ENCODE results near the gene PSG1.
A peak's percentile ranks its signal among the peaks of the same experiment; 100 is the strongest.
"Not testable (repeated sequence)": the region's sequence is repeated elsewhere in the genome, so short reads cannot be mapped to it uniquely, and the experiment has no call there.

Gene PSG1

GRCh38 chr19:42879613-42880012 lies at the start of gene PSG1:
TSS of gene PSG1 (minus strand) at chr19:42879713. CDS start at chr19:42879581, 132 bp downstream.
- DNase-seq (ENCODE audit: low spot score): no peak

DNA sequence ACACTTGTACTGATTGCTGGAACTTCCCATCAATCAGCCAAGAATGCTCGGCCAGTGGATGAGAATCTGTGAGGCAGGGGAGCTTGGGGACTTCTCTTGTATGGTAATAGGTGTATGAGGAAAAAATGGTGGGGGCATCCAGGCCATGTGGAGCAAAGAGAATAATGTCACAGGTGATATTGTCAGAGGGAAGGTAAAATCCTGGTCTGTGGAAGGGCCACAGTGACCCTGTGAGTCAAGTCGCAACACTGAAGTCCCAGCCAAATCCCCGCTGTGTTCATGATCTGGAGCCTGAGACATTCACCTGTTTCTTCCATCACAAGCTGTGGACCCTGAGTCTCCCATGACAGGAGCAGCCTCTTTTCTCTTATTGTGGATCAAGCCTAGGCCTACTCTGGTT lies 49.4 kb upstream of the PSG1 start:
- no peak for DNase-seq (ENCODE audit: low spot score)

GRCh38 chr19:42926781-42927180 lies 47.3 kb upstream of the PSG1 start:
- no peak for DNase-seq (ENCODE audit: low spot score)

DNA sequence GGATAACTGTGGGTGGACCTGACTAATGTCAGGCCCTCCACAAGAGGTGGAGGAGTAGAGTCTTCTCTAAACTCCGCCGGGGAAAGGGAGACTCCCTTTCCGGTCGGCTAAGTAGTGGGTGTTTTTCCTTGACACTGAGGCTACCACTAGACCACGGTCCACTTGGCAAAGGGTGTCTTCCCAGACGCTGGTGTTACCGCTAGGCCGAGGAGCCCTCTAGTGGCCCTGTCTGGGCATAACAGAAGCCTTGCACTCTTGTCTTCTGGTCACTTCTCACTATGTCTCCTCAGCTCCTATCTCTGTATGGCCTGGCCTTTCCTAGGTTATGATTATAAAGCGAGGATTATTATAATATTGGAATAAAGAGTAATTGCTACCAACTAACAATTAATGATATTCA lies 43.6 kb upstream of the PSG1 start:
- DNase-seq (ENCODE audit: low spot score): peak; percentile 7

DNA sequence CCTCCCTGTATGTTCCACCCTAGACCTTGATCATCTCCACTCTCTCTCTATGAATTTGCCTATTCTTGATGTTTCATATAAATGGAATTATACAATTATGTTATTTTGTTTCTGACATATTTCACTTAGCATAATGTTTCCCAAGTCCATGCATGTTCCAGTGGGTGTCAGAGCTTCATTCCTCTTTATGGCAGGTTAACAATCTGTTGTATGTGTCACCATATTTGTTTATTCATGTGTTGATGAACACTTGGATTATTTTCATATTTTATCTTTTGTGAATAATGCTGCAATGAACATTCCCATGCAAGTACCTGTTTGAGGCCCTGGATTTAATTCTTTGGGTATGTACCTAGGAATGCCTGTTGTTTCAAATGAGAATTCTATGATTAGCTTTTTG lies 41.5 kb upstream of the PSG1 start:
- not testable (repeated sequence) for DNase-seq (ENCODE audit: low spot score)

GRCh38 chr19:42919757-42920079 lies 40.2 kb upstream of the PSG1 start:
- no peak for DNase-seq (ENCODE audit: low spot score)

- peak; percentile 14 for DNase-seq (ENCODE audit: low spot score)
Measured at GRCh38 chr19:42919070-42919756, 39.7 kb upstream of the PSG1 start.

- DNase-seq (ENCODE audit: low spot score): not testable (repeated sequence)
Measured at GRCh38 chr19:42918377-42919069, 39.0 kb upstream of the PSG1 start.

DNA sequence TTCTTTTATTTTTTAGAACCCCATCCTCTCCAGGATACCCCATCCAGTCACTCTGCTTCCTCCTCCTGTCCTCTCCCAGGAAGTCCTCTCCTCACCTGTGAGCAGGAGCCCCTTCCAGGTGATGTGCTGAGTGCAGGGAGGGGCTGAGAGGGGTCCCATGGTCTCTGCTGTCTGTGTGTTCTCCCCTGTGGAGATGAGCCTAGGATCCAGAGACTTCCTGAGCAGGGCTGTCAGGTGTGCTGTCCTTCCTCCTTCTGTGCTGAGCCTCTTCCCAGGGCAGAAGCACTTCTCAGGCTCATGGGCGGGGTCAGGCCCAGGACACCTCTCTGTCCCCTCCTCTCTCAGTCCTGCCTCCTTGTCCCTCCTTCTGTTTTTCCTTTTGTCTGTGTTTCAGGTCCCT lies 38.1 kb upstream of the PSG1 start, which contains the start of gene PSG6:
PSG6 (minus strand) TSS at position 261 of the 400 bp plus-strand sequence; CDS start at position 159, 102 bp downstream.
- not testable (repeated sequence) for DNase-seq (ENCODE audit: low spot score)

GRCh38 chr19:42916931-42917330 lies 37.4 kb upstream of the PSG1 start:
- not testable (repeated sequence) for DNase-seq (ENCODE audit: low spot score)

DNA sequence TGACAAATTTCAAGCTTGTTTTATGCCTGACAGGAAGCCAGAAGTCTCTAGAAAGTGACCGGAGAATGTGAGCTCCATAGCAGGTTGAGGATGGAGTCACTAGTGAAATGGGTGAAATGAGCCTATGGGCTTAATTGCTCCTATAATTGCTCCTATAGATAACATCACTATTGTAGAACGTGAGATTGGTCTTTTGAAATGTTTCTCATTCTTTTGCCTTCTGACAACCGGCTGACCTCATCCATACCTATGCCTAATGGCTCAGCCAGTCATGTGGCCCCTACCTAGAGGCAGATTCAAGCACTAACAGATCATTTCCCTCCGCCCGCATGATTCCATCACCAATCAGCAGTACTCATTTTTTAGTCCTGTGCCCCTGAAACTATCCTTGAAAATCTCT lies 34.0 kb upstream of the PSG1 start:
- not testable (repeated sequence) for DNase-seq (ENCODE audit: low spot score)

DNA sequence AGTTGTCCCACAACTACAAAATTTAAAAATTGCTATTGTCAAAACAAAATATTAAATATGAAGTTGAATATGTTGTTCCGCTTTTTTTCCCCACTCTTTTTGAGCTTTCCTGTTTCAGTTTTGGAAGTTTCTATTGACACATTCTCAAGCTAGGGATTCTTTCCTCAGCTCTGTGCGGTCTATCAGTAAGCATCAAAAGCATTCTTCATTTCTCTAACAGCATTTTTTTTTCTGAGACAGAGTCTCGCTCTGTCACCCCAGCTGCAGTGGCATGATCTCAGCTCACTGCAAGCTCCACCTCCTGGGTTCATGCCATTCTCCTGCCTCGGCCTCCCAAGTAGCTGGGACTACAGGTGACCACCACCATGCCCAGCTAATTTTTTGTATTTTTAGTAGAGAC lies 33.4 kb upstream of the PSG1 start:
- not testable (repeated sequence) for DNase-seq (ENCODE audit: low spot score)

DNA sequence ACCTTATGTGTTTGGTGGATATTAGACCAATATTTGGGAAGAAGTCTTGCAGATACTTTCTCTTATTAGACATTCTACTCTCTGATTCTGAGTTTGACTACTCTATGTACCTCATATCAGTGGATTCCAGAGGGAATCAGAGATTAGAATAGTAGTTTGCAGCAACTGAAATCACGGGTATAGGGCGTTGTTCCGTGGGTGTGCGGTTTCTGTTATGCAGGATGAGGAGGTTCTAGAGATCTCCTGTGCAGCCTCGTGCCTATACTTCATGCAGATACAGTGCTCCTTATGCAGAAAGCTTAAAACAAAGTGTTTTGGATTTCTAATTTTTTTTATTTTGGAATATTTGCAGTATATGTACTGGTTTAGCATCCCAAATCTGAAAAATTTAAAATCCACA lies 32.2 kb upstream of the PSG1 start:
- DNase-seq (ENCODE audit: low spot score): not testable (repeated sequence)

- DNase-seq (ENCODE audit: low spot score): not testable (repeated sequence)
Measured at GRCh38 chr19:42906162-42906561, 26.6 kb upstream of the PSG1 start.

GRCh38 chr19:42900561-42900960 lies 21.0 kb upstream of the PSG1 start:
- not testable (repeated sequence) for DNase-seq (ENCODE audit: low spot score)

GRCh38 chr19:42899674-42900073 lies 20.2 kb upstream of the PSG1 start:
- DNase-seq (ENCODE audit: low spot score): not testable (repeated sequence)

DNA sequence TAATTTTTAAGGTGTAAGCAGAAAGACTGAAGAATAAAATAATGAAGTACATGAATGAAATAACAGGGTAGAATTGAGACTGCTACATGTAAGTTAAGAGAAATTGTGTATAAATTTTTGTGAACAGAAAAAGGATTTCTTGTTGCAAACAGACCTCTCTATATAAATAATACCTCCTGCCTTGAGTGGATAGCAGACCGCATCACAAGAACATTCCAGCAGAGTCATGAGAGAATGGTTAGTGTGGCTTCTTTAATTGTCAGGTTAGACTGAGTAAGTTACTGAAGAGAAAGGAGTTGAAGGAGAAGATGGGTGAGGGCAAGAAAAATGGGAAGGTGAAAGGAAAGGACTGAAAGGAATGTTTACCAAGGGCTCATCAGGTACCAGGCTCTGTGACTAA lies 19.6 kb upstream of the PSG1 start:
- DNase-seq (ENCODE audit: low spot score): not testable (repeated sequence)

DNA sequence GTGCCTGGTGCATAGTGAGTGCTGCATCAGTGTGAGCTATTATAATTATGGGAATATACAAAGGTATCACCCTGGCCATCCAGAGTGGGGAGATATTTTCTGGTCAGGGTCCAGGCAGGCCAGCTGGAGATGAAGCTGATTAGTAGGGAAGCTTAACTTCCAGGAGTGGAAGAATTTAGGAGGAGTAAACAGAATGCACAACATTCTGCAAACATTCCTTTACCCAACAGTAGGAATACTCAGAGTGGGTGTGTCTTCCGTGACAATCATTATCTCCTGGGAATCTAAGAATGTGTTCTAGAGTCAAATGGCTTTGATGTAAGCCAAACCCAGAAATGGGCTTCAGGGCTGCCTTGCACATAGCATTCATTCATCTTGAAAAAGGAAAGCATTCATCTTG lies 19.1 kb upstream of the PSG1 start:
- DNase-seq (ENCODE audit: low spot score): not testable (repeated sequence)

DNA sequence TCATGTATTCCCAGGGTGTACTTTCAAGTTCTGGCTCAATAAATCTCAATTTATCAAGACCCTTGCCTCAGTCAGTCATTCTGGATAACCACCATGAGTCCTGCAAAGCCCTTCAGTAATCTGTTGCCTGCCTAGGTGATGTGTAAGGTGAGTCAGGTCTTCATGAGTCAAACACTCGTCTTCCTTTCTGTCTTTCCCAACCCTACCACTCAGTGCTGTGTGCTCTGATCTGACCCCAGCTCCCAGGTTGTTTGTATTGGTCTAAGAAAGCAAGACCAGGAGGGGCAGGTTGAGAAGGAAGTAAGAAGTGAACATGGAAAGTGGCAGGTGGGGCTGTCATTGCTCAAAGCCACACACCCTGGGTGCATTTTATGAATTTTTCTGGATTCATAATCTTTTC lies 18.2 kb upstream of the PSG1 start:
- DNase-seq (ENCODE audit: low spot score): not testable (repeated sequence)

DNA sequence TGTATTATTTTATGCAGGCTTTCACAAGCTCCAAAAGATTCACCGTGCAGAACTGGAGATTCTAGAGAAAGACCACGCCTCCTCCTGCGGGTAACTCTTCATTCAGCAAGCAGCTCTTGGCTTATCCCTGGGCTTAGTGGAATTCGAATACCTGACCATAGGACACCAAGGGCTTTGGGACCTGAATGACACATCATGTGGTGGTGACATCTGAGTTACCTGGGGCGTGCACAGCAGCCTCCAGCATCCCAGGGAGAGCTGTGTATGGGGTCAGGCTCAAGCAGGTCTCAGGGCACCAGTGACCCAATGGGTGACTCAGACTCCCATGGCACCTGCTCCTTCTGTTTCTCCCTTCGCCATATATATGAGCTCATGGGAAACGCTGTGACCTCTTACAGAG lies 10.9 kb upstream of the PSG1 start:
- not testable (repeated sequence) for DNase-seq (ENCODE audit: low spot score)

- DNase-seq (ENCODE audit: low spot score): not testable (repeated sequence)
Measured at GRCh38 chr19:42887876-42888445, 8.4 kb upstream of the PSG1 start.

- DNase-seq (ENCODE audit: low spot score): not testable (repeated sequence)
Measured at GRCh38 chr19:42882730-42883129, 3.2 kb upstream of the PSG1 start.

DNA sequence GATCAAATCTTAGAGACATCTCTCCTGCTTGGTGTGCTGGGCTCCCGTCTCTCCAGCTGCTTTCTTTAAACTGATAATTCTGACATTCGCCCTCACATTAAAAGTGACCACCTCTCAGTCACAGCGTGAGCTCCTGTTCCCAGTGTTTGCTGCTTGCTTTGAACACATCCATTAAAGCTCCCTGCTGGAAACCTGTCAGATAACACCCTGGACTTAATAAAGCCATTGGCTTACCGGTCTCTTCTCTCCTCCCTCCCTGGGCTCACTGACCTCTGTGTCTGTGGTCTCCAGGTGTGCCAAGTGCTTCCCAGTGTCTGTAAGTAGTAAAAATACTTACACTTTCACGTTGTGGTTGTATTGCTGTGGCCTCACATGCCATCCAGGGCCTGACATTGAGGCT lies 2.5 kb upstream of the PSG1 start:
- not testable (repeated sequence) for DNase-seq (ENCODE audit: low spot score)
